Activated naive CD4-positive, alpha-beta T cell treated with anti-CD3 and anti-CD28 coated beads, Interleukin-2, amount 50 U/mL, for 72 hours (primary cell): ENCODE data around the gene ZNF398. TPM values are rescaled to one million over a fixed set of nuclear protein-coding genes. Genes with fewer than 3 reads are reported as not detected.
A peak's percentile ranks its signal among the peaks of the same experiment; 100 is the strongest.

ENCODE experiments used
- ATAC-seq, 2 donors: fragments of 150-1000 bp; cut with Tn5 transposase; 2 replicates each; pipeline ENCODE4 v1.10.0; 2021; ENCODE audit warnings: mild to moderate bottlenecking in 2 of 2, moderate library complexity in 2 of 2
- DNase-seq, 2 donors: peaks; one replicate each; pipeline ENCODE4 v3.0.0; 2021 to 2022; ENCODE audit warnings: low spot score in 2 of 2
- H3K27ac Mint-ChIP-seq, 2 donors: one replicate each; pipeline ENCODE4 v1.8.0; 2022; ENCODE audit warnings: mild to moderate bottlenecking in 2 of 2, mixed read lengths in 2 of 2
- H3K36me3 Mint-ChIP-seq, 2 donors: one replicate each; pipeline ENCODE4 v1.8.0; 2022; ENCODE audit warnings: mixed read lengths in 2 of 2
- H3K9me3 Mint-ChIP-seq, 2 donors: one replicate each; pipeline ENCODE4 v1.8.0; 2022; ENCODE audit warnings: mixed read lengths in 2 of 2
- total RNA-seq, 2 donors: library from RNA; stranded (reverse); gene quantifications; one replicate each; pipeline ENCODE4 v1.2.3, GENCODE V29; 2022

Gene ZNF398, protein sequence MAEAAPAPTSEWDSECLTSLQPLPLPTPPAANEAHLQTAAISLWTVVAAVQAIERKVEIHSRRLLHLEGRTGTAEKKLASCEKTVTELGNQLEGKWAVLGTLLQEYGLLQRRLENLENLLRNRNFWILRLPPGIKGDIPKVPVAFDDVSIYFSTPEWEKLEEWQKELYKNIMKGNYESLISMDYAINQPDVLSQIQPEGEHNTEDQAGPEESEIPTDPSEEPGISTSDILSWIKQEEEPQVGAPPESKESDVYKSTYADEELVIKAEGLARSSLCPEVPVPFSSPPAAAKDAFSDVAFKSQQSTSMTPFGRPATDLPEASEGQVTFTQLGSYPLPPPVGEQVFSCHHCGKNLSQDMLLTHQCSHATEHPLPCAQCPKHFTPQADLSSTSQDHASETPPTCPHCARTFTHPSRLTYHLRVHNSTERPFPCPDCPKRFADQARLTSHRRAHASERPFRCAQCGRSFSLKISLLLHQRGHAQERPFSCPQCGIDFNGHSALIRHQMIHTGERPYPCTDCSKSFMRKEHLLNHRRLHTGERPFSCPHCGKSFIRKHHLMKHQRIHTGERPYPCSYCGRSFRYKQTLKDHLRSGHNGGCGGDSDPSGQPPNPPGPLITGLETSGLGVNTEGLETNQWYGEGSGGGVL
- 1 to 10 TPM; 6.6 to 8.7 TPM for total RNA-seq

DNA sequence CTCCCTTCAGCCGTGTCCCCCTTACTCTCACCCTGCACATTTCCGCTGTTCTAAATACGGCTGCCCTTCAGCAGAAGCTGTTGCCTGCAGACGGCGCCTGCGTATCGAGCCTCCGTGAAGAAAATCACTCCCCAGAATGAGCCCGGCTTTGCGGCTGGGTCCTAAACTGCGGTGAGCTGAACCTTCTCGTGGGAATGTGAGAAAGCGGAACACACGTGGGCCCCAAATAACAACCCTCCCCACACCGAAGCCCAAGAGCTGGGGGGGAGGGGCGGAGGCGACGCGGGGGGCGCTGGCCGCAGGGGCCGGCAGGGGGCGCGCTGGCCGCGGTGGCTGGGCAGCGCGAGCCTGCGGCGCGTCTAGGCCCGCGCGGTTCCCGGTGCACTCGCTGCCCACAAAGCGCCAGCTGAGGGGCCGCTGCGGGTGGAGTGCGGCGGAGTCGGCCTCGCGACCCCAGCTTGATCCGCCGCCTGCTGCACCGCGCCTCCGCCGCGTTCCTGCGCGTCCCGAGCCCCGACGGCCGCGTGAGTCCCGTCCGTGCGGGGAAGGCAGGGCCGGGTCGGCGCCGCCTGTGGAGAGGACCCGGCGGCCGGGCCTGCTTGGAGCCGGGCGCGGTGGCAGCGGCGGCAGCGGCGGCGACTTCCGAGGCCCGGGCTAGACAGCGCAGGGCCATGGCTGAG lies at the start of gene ZNF398:
TSS of gene ZNF398 (plus strand) at position 382 of the 680 bp plus-strand sequence. CDS start at position 672, 290 bp downstream.
- peaks cover 5 to 7% of the 10 kb centered on the region in 2 donors for H3K36me3 Mint-ChIP-seq
- no peaks in the 10 kb centered on the region for H3K9me3 Mint-ChIP-seq
- H3K27ac Mint-ChIP-seq, result peak within 1 kb of the TSS; percentile 94
- ATAC-seq (peak; percentile 79 to 84), DNase-seq (peak; percentile 79 to 83)

DNA sequence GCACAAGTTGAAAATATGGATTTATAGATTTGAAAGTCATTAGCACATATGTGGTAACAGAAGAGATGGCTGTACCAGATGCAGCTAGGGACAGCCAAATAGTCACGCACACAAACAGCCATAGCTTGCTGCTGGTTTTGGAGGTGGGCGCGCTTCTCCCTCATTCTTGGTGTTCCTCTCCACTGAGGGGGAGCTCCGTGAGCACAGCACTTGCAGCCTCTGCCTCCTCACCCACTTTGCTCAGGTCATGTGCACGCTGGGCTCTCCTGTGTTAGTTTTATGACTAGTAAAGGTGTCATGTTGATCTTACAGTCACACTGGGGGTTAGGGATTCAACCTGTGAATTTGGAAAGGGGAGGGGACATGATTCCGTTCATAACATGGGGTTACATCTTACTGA lies 48.2 kb upstream of the ZNF398 start:
- Mint-ChIP-seq H3K9me3 (no peaks in the 10 kb centered on the region), H3K27ac (no peak overlapping the region), H3K36me3 (no peaks in the 10 kb centered on the region)
- DNase-seq, result no peak
- no peak for ATAC-seq

GRCh38 chr7:149100821-149101220 lies 46.4 kb upstream of the ZNF398 start:
- DNase-seq, result no peak
- H3K9me3 Mint-ChIP-seq, result no peaks in the 10 kb centered on the region
- no peak for ATAC-seq
- H3K36me3 Mint-ChIP-seq, result no peaks in the 10 kb centered on the region
- no peak overlapping the region for H3K27ac Mint-ChIP-seq

GRCh38 chr7:149102666-149103065 lies 44.6 kb upstream of the ZNF398 start:
- H3K27ac Mint-ChIP-seq, result no peak overlapping the region

GRCh38 chr7:149103424-149103823 lies 43.8 kb upstream of the ZNF398 start:
- peak overlapping the region in 1 of 2 donors; percentile 10 for H3K27ac Mint-ChIP-seq
- no peak for DNase-seq
- no peaks in the 10 kb centered on the region for H3K36me3 Mint-ChIP-seq
- ATAC-seq, result no peak
- H3K9me3 Mint-ChIP-seq, result no peaks in the 10 kb centered on the region

More at GRCh38 chr7:149102666-149103065, 44.6 kb upstream of the ZNF398 start:
- Mint-ChIP-seq H3K36me3 (no peaks in the 10 kb centered on the region), H3K9me3 (no peaks in the 10 kb centered on the region)
- DNase-seq (no peak), ATAC-seq (no peak)

DNA sequence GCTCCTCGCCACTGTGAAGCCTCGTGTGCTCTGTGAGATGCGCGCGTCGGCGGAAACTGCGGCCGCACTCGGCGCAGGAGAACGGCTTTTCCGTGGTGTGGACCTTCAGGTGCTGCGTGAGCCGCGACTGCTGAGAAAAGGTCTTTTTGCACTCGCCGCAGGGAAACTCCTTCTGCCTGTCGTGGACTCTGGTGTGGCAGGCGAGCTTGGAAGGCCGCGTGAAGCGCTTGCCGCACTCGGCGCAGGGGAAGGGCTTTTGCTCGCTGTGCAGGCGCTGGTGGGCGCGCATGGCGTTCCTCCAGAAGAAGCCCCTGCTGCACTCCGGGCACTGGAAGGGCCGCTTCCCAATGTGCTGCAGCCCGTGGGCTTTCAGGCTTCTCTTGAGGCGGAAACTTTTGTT lies 43.0 kb upstream of the ZNF398 start:
- Mint-ChIP-seq H3K27ac (no peak overlapping the region), H3K9me3 (no peaks in the 10 kb centered on the region), H3K36me3 (no peaks in the 10 kb centered on the region)
- DNase-seq (no peak), ATAC-seq (no peak)

- Mint-ChIP-seq H3K9me3 (no peaks in the 10 kb centered on the region), H3K36me3 (no peaks in the 10 kb centered on the region), H3K27ac (no peak overlapping the region)
- DNase-seq (no peak), ATAC-seq (no peak)
Measured at GRCh38 chr7:149104749-149105148, 42.5 kb upstream of the ZNF398 start.

GRCh38 chr7:149109969-149110368 lies 37.3 kb upstream of the ZNF398 start:
- ATAC-seq (no peak), DNase-seq (no peak)
- no peaks in the 10 kb centered on the region for H3K9me3 Mint-ChIP-seq
- H3K27ac Mint-ChIP-seq, result no peak overlapping the region
- H3K36me3 Mint-ChIP-seq, result no peaks in the 10 kb centered on the region

- DNase-seq (peak in 1 of 2 donors; percentile 23), ATAC-seq (no peak)
- H3K27ac Mint-ChIP-seq, result peak overlapping the region; percentile 96 to 100
- H3K36me3 Mint-ChIP-seq, result peaks cover 31 to 42% of the 10 kb centered on the region in 2 donors
- H3K9me3 Mint-ChIP-seq, result no peaks in the 10 kb centered on the region
Measured at GRCh38 chr7:149125189-149125862, 21.9 kb upstream of the ZNF398 start.

DNA sequence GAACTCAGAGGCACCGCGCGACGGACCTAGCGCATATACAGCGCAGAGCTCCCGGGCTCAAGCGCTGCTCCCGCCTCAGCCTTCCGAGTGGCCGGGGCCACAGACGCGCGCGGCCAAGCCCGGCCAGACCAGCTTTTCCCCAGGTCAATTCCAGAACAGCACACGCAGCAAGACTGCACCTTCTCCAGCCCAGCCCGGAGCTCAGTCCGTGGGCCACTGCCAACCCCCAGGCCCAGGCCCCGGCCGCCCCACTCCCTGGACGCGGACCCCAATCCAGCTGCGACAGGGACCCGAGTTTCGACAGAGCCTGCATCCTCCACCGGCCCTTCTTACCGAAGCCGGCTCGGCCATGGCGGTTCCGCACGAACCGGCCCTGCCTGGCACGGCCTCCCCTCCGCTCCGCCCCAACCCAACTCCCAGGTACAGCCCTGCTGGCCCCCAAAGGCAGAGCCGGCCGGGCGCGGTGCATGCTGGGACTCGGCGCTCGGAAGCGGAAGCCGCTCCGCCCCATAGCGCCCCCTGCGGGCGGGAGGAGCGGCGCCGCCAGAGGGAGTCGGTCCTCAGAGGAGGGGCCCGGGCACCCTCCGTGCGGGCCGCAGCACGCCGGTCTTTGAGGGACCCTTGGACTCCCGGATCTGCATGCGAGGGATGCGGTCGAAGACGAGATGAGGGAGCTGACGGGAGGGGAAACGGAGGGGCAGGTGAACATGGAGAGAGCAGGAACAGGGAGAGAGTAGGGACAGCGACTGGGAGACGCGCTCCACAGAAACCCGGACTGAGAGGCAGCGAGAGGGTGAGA lies 21.2 kb upstream of the ZNF398 start, which contains the start of gene ZNF425:
TSS of gene ZNF425 (minus strand) at position 462 of the 799 bp plus-strand sequence. CDS start at position 351, 111 bp downstream.
- peak; percentile 94 to 98 for DNase-seq
- H3K36me3 Mint-ChIP-seq, result peaks cover 39 to 49% of the 10 kb centered on the region in 2 donors
- peak within 1 kb of the TSS; percentile 96 to 100 for H3K27ac Mint-ChIP-seq
- peak; percentile 87 for ATAC-seq
- peaks cover 5 to 6% of the 10 kb centered on the region in 2 donors for H3K9me3 Mint-ChIP-seq

DNA sequence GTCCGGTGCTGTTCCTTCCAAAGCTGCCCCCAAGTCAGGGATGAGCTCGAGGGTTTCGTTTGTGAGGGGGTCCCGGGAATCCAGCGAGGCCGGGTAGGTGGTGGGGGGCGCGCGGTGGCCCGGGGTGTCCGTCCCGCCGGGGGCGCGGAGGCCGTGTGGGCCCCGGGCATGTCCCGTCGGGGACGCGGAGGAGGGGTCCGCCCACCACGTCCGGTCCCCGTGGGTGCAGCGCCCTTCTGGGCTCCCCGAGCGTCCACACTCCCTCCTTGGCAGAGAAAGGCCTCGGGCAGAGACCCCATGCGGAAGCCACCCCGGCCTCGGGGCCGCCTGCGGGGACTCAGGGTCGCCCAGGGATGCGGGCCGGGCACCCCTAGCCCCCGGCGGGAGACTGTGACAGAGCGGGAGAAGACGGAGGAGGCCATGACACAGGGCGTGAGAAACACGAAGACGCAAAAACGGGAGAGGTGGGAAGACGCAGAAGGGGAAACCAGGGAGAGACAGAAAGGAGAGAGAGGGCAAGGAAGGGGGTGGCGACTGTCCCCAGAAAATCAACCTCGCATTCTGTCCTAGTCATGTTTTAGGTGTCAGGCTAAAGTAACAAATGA lies 20.5 kb upstream of the ZNF398 start:
- ATAC-seq (peak; percentile 63 to 69), DNase-seq (peak; percentile 77 to 83)
- Mint-ChIP-seq H3K27ac (peak overlapping the region; percentile 96 to 100), H3K9me3 (peaks cover 5 to 6% of the 10 kb centered on the region in 2 donors), H3K36me3 (peaks cover 43 to 54% of the 10 kb centered on the region in 2 donors)

- no peak for ATAC-seq
- Mint-ChIP-seq H3K27ac (peak overlapping the region in 1 of 2 donors; percentile 44), H3K36me3 (peaks cover 38 to 49% of the 10 kb centered on the region in 2 donors), H3K9me3 (peaks cover 5 to 6% of the 10 kb centered on the region in 2 donors)
- no peak for DNase-seq
Measured at GRCh38 chr7:149130572-149131198, 16.6 kb upstream of the ZNF398 start.

DNA sequence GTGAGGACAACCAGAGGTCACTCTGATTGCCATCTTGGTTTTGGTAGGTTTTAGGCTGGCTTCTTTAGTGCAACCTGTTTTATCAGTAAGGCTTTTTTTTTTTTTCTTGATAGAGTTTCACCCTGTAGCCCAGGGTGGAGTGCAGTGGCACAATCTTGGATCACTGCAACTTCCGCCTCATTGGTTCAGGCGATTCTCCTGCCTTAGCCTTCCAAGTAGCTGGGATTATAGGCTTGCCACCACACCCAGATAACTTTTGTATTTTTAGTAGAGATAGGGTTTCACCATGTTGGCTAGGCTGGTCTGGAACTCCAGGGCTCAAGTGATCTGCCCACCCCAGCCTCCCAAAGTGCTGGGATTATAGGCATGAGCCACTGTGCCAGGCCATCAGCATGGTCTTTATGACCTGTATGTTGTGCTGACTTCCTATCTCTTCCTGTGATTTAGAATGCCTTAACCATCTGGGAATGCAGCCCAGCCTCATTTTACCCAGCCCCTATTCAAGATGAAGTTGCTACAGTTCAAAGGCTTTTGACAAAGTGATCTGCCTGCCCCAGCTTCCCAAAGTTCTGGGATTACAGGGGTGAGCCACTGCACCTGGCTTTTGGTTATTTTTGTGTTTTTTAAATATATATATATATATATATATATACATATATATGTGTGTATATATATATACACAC lies 14.1 kb upstream of the ZNF398 start:
- H3K36me3 Mint-ChIP-seq, result peaks cover 16 to 29% of the 10 kb centered on the region in 2 donors
- peaks cover 5 to 6% of the 10 kb centered on the region in 2 donors for H3K9me3 Mint-ChIP-seq
- DNase-seq, result no peak
- no peak for ATAC-seq
- H3K27ac Mint-ChIP-seq, result no peak overlapping the region

GRCh38 chr7:149136118-149136517 lies 11.1 kb upstream of the ZNF398 start:
- ATAC-seq (no peak), DNase-seq (no peak)
- Mint-ChIP-seq H3K36me3 (peaks cover 4 to 12% of the 10 kb centered on the region in 2 donors), H3K9me3 (no peaks in the 10 kb centered on the region), H3K27ac (no peak overlapping the region)
